ENCODE results near the gene GPC5. TPM values are rescaled to one million over a fixed set of nuclear protein-coding genes. Genes with fewer than 3 reads are reported as not detected.

Gene GPC5
- total RNA-seq, 1 experiment from 2014 or later, result 0.15 TPM

GRCh38 chr13:92175330-92175729 lies 776.9 kb downstream of the GPC5 start:
- Histone ChIP-seq H3K4me2 (ENCODE audit: insufficient read depth, insufficient read length, low read length) (no peak overlapping the region), H3K23ac (ENCODE audit: insufficient read length, low read depth, low read length) (no peak overlapping the region), H3K79me2 (ENCODE audit: insufficient read depth, low read length) (no peaks in the 10 kb centered on the region), H3K23me2 (ENCODE audit: insufficient read length, low read depth, low read length, poor library complexity, severe bottlenecking) (no peaks in the 10 kb centered on the region), H2BK20ac (ENCODE audit: low read depth, low read length, poor library complexity, severe bottlenecking) (no peak overlapping the region), H3K56ac (ENCODE audit: insufficient read length, low read depth, low read length) (no peak overlapping the region), H3K79me1 (ENCODE audit: insufficient read depth, low read depth, low read length, poor library complexity, severe bottlenecking) (no peaks in the 10 kb centered on the region), H3T11ph (ENCODE audit: low read length) (no peak overlapping the region), H3K18ac (ENCODE audit: insufficient read length, low read depth, low read length) (no peak overlapping the region), H3K27ac (ENCODE audit: insufficient read length, low read depth, low read length) (no peak overlapping the region), H3K4ac (ENCODE audit: low read depth, low read length) (no peak overlapping the region), H2BK120ac (ENCODE audit: low read depth, low read length, poor library complexity, severe bottlenecking) (no peak overlapping the region), H4K20me1 (ENCODE audit: control insufficient read depth, insufficient read depth, insufficient read length) (no peaks in the 10 kb centered on the region), H3K4me1 (ENCODE audit: insufficient read depth, low read length) (no peaks in the 10 kb centered on the region), H2AK5ac (ENCODE audit: insufficient read length, low read length) (no peak overlapping the region), H2BK15ac (ENCODE audit: low read depth, low read length) (no peak overlapping the region), H4K91ac (ENCODE audit: insufficient read length, low read depth, low read length) (no peak overlapping the region), H2BK5ac (ENCODE audit: insufficient read length, low read length) (no peak overlapping the region), H2BK12ac (ENCODE audit: insufficient read length, low read depth, low read length) (no peak overlapping the region), H2AFZ (ENCODE audit: low read length) (no peak overlapping the region), H3K9me3 (ENCODE audit: control insufficient read depth, low read depth, low read length) (no peaks in the 10 kb centered on the region), H3K9ac (ENCODE audit: extremely low read depth, insufficient read length, low read length) (no peak overlapping the region), H3K14ac (ENCODE audit: insufficient read depth, low read length) (no peak overlapping the region), H4K8ac (replicated peaks; ENCODE audit: insufficient read length, low read depth, low read length) (no peak overlapping the region), H4K5ac (ENCODE audit: insufficient read length, low read depth, low read length) (no peak overlapping the region), H3K27me3 (ENCODE audit: insufficient read depth, low read length) (no peaks in the 10 kb centered on the region)
- Mint-ChIP-seq H3K4me1 (no peaks in the 10 kb centered on the region), H3K27ac (no peak overlapping the region), H3K36me3 (ENCODE audit: insufficient read depth in 1 of 3, low read depth in 3 of 3) (no peaks in the 10 kb centered on the region), H3K27me3 (ENCODE audit: low read depth) (no peaks in the 10 kb centered on the region), H3K9me3 (no peaks in the 10 kb centered on the region), H3K4me3 (no peak overlapping the region)
- WGBS (ENCODE audit: extremely low coverage, insufficient read length, low lambda C conversion rate), result no CpG with 5 or more reads among the region's 4 CpGs
- DNase-seq, result peak; percentile 34
- TF ChIP-seq CTCF (conservative IDR thresholded peaks at IDR 0.05), result peak; percentile 67

Measured in H9 (cell line).